ENCODE results near the gene ZNF716. TPM values are rescaled to one million over a fixed set of nuclear protein-coding genes. Genes with fewer than 3 reads are reported as not detected.

ZNF716 gene
- total and polyA plus RNA-seq, 2 of the 13 experiments (the other 11 are each of a cell fraction or from before 2014, with no cell fraction given): not detected

- TF ChIP-seq ZBTB40 (IDR thresholded peaks at IDR 0.05) (no peak), ZBTB40 (CRISPR knock-in tag; IDR thresholded peaks at IDR 0.05) (no peak), SRY (CRISPR knock-in tag; IDR thresholded peaks at IDR 0.05) (no peak), PREB (CRISPR knock-in tag; IDR thresholded peaks at IDR 0.05) (no peak), ZNF777 (CRISPR knock-in tag; IDR thresholded peaks at IDR 0.05) (no peak), ZNF124 (CRISPR knock-in tag; IDR thresholded peaks at IDR 0.05) (no peak), TBX2 (CRISPR knock-in tag; IDR thresholded peaks at IDR 0.05; ENCODE audit: borderline replicate concordance) (no peak), ZNF367 (CRISPR knock-in tag; IDR thresholded peaks at IDR 0.05; ENCODE audit: borderline replicate concordance) (no peak)
Measured at GRCh38 chr7:57404343-57404966, 45.5 kb upstream of the ZNF716 start (continued).
